ENCODE measurements around the gene NID2.
A peak's percentile ranks its signal among the peaks of the same experiment; 100 is the strongest.

The NID2 gene

DNA sequence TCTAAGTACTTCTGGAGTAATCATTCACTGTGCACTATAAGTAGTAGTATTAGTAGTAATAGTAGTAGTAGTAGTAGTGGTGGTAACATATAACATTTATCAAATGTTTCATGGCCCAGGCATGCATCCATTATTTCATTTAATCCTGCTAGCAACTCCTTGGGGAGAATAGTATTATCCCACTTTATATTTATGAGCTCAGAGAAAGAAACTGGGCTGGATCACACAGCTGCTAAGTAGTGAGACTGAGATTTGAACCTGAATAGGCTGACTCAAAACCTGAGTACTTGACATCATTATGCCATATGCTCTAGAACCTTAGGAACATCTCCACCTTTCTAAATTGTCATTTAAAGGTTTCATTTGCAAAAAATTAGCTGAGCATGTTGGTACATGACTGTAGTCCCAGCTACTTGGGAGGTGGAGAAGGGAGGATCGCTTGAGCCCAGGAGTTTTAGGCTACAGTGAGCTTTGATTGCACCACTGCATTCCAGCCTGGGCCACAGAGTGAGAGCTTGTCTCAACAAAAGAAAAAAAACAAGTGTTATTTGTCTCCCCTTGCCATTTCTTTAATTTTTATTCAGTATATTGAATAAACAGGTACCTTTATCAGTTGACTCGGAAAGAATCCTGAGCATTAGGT, 11.4 kb upstream of the NID2 start:
- no peak for DNase-seq

DNA sequence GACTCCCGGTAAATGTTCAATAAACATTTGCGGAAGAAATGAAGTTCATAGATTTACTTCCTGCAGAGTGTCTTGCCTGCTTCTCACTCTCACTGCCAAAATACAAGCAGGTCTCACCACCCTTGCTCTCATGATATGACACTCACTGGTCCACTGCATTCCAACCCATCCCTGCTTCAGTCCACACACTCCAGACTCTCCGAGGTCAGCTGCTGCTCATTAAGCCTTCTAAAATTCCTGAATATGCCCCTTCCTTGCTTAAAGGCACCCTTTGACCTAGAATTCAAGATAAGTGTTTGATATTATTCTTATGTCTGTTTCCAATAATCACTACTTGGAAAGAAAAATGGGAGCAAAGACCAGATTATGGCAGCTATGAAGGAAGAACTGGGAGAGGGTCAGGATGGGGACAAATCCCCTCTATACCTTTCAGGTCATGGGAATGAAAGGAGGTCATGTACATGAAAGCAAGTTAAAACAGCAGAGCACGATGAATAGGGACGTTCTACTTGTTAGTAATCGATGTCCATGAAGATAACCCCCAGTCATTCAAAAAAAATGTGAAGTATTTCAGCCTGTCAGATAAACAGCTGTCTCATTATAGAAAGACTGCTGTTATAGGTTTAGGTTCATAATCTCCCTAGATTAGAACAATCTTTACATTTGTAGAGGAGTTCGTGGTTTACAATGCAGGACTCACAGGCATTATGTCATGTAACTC, 10.5 kb upstream of the NID2 start:
- no peak for DNase-seq

DNA sequence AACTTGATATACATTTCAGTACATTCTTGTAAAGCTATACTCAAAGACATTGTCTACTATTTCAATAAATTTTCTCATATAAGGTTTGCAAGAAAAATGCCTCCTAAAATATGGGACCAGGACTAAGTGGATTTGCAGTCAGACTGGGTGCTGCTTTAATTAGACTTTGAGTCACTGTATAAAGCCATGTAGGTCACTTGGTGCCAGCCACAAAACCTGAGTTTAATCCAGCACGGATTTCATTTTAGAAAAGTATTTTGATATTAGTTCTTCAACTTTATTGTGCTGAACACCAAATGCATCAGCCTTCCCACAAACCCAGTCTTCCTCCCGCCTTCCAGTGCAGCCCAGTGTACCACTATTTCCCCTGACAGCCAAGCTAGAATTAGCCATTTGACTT, 9.9 kb upstream of the NID2 start:
- no peak for DNase-seq

DNA sequence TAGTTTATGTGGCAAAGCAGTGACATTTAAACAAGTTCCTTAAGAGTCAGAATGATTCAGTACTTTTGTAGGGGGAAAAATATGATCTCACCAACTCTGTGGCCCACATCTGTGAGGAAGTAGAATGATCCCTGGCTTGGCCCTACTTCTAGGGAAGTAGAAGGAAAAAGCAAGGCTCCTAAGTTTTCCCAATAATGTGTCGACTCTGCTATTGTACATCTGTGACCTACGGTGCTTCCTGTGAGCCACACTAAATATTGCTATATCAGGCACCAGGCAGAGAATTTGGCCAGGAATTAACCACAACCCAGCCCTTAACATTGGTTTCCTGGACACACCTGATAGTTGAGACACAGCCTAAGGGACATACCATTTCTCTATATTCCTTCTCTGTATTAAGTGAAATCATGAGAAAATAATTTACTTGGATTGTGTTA, 9.3 kb upstream of the NID2 start:
- no peak for DNase-seq

DNA sequence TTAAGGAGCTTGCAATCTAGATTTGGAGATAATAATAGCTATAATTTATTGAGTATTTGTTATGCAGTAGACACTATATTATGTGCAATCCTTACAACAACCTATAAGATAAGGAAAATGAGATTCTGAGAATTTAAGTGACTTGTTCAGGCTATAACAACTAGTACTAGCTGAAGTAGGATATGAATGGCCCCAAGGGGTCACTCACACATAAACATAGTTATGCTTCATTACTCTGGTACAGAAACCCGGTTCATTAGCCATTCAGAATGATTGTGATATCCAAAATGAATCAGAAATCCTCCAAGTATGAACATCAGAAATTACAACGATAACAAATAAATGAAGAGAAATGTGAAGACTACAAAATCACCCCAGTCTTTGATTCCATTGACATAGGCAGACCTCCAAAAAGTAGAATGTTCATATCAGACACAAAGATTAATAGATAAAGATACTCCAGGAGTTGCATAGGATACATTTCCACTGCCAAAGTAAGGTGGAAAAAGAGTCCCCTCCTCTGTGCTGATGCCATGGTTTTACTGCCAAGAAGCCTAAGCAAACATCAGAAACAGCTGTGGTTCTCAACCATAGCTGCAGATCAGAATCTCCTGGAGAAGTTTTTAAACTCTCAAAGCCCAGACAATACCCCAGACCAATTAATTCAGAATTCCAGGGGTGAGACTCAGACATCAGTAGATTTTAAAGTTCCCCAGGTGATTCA, 8.6 kb upstream of the NID2 start:
- no peak for DNase-seq

DNA sequence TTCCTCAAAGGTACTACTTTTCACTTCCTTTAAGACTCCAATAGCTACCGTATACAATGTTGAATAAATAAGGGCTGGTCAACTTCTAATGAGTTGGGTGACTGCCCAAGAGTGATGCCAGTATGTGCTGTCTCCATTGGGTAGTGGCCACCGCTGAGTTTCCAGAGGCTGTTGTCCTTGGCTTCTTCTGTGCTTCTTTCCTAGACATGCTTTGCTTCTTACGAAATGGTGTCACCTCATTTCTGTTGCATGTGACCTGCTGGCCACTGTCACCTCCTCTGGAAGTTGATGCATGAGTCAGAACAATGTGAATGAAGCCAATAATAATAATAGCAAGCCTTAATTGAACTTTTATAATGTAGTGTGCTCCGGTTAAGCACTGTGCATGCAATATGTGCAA, 7.5 kb upstream of the NID2 start:
- no peak for DNase-seq

DNA sequence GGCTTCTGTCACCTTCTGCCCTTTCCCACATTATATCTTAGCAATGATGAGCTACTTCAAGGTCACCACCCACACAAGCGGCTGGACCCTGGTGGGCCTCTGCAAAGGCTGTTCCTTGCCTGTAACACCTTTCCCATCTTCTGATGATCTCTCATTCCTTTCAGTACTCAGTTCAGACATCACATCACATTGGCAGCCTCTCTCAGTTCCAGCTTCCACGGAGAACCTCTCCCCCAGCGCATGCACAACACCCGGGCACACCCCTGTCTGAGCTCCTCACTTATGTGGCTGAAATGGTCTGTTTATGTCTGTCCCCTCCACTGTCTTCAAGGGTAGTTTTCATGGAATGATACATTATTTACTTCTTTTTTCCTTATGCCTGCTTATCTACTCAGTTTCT, 6.5 kb upstream of the NID2 start:
- DNase-seq: no peak

DNA sequence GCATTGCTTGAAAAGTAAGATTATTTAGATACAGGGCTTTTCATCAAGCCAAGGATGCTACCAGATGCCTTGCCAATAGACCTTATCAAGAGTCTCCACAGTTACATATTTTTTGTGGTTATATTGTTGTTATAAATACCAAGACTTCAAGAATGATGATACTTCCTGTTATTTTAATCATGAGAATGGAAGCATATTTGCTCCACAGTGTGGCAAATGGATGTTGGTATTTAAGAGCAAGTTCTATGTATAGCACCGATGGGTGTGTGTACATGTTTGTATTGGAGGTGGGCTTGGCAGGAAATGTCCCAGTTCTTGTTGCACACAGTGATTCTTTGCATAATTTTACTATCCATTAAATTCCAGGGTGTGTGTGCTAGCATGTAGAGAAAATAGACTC, 4.4 kb upstream of the NID2 start:
- no peak for DNase-seq

DNA sequence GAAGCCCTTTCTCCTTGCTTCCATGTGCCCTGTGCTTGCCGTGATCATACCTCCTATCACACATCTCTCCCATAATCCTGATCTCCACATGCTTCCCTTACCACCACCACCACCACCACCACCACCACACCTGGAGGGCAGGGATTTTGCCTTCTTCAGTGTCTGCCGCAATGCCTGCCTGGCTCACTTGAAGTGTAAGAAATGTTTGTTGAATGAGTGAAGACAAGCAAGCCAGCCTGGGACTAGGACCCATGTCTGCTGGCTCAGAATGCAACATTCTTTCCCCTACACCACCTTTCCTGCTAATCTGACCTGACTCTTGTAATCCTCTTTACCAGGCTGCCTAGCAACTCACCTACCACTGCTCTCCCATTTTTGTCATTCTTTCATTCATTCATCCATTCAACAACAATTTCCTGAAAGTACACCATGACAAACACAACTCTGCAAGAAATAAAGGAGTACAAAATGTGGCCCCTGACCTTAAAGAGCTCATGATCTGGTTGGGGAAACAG, 3.5 kb upstream of the NID2 start:
- no peak for DNase-seq

DNA sequence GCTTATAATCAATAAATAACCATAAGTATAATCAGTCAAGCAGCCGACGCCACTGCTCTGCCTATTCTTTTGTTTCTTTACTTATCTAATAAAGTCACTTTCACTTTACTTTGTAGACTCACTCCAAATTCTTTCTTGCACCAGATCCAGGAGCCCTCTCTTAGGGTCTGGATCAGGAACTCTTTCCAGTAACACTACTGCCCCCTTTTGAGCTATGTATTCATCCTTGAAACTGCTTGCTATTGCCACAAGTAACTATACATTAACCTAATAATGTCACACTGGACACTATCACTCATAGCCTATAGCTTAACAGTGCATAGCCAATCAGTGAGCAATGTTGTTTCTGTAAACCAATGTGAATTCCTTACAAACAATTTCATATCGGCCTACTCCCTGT, 2.8 kb upstream of the NID2 start:
- DNase-seq: no peak

DNA sequence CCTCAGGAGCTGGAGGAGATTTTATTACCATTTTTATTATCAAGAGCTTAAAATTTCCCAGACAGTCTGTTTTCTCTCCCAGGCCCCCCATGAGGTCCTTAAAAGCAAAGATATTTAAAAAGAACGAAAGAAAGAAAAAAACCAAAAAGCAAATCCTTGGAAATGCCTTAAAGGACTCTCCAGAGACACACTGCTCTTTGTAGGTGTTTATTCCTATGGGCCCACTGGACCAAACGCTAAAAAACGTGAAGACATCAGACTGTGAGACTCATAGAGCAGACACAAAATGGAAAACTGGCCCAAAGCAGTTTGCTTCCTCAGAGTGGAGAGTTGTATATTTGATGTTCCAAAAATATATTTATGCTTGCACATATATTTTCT, 1.2 kb upstream of the NID2 start:
- no peak for DNase-seq

DNA sequence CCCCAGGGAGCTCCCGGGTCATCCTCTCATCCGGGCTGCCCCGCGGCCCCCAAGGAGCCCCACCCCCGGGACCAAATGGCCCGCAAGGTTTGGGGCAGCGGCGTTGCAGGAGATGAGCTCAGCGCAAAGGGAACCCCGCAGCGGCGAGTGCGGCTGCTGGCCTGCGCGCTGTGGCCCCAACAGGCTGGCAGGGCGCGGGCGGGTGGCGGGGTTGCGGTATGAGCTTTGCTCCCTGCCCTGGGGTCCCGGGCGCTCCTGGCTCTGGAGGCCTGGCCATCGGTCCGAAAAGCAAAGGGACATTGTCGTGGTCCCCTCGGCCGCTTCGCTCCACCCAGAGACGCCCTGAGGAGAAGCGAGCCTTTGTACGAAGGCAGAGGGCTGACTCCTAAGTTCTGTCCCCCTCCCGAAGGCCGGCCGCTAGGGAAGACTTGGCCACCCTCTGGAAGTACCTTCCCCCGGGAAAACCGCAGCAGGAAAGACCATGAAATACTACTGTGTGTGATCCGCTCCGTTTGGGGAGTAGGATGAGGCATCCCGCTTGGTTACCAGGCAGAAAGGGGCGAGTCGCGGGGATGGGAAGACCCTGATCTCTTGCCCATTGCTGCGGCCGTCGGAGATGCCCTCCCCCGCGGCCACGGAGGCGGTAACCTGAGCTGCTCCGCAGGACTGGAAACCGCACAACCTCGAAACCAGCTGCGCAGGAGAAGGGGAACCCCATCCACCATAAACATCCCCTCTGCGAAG, 620 bp upstream of the NID2 start:
- no peak for DNase-seq

DNA sequence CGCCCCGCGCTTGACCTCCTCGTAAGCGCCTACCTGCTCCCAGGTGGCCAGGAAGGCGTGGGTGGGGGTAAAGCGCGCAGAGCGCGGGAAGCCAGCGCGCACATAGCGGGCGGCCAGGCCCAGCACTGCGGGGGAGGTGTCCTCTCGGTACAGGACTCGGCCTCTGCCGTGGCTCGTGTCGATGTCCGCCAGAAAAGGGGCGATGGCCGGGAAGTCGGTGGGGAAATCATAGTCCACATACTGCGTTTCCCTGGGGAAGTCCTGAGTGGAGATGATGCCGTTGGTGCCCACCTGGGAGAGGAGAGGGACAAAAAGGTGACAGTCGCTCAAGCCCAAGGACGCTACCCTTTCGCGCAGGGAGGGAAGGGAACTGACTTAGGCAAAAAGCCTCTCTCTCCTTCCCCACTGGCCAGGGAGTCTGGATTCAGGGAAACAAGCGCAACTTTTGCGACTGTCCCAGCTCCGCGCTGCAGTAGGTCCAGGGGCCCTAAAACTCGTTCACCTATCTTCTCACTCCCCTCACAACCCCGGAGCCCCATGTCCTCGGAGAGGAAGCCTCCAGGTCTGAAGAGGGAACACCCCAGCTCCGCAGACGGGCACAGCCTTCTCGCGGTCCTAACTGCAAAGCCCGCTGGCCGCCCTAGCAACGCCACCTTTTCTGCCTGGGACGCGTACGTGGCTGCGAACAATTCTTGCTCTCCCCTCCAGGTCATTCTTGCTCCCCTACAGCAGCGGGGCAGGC, 815 bp downstream of the NID2 start:
- DNase-seq: no peak

DNA sequence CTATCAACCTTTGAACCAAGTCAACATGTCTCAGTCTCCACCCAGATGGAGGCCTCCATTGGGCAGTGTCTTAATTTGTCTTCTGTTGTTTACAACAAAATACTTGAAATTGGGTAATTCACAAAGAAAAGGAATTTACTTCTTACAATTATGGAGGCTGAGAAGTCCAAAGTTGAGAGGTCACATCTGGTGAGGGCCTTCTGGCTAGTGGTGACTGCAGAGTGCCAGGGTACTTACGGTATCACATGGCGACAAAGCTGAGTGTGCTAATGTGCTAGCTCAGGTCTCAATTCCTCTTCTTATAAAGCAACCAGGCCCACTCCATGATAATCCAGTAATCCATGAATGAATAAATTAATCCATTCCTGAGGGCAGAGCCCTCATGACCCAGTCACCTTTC, 4.7 kb downstream of the NID2 start:
- no peak for DNase-seq

DNA sequence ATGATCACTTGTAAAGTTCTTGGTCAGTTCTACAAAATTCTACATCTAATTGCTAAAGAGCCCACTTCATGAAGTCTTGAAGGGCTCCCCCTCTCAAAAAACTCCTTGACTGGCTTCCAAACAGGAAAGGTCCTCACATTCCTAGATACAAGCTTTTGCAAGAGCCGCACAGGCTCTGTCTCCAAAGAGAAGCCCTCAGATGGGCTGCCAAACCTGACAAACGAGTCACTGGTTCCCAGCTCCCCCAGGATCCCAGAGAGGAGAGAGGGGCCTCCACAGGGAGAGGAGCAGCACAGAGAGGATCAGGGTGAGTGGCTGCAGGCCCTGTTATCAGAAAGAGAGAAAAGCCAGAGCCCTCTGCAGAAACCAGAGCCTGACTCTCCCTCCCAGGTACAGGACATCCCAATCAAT, 5.8 kb downstream of the NID2 start:
- DNase-seq: no peak

DNA sequence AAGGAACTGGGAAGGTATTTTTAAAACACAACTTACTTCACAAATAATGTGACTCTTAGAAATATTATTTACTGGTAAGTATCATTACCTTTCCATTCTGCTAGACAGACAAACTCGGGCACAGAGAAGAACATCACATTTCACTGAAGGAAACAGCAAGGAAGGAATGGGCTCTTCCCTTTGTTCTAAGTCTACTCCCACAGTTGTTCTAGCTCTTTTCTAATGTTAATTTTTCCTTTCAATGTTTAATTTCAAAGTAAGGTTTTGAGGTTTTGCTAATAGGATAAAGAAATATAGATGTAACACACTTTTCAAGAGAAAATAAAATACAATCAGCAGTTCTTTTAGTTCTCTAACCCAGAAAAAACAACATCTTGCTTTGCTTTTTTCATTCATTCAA, 7.0 kb downstream of the NID2 start:
- DNase-seq: no peak

DNA sequence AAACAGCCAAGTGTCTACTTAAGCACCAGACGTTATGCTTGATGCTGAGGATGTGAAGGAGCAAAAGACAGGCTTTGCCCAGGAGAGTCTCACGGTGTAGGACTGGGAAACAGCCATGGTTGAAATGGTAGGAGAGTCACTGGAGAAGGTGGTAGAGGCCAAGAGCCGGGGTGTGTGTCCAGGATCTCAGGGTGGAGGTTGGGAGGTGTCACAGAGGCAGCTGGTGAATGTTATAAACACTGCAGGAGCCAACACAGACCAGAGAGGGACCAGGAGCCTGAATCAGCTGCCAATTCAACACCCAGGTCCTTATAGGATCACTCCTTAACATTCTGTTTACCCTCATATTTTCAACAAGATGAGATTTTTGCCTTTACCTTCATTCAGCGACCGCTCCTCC, 7.5 kb downstream of the NID2 start:
- DNase-seq: no peak

DNA sequence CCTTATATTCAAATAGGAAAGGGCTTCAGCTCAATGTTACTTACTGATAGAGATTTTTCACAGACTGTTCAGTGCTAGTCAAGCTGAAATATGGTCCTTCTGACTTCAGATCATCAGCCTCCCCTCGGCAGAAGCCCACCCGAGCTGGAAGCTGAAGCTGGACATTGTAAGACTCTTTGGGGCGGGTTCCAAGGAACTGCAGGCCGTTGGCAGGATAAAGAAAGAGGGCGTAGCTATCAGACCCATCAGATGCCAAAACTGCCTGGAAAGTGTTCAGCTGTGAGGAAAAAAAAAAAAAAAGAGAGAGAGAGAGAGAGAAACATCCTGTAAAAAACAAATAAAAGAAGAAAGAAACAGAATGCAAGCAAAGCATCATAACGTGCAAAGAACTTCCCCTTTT, 8.8 kb downstream of the NID2 start:
- DNase-seq: peak; percentile 18

DNA sequence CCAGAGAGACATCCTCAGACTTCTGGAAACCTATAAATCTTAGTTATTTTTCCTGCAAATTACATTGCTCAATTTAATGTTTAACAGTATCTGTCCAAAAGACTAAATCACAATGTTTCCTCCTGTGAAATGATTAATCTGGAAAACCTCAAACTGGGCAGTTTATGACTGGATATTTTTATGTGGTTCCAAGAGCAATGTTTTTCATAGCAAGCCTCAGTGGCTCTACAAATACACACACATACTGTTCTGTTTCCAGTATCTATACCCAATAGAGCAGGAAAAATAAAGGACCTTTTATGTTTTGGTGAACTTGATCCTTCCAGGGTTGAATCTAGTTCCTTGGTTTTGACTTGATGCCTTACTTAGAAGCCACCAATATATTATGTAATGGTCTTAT, 9.2 kb downstream of the NID2 start:
- no peak for DNase-seq

DNA sequence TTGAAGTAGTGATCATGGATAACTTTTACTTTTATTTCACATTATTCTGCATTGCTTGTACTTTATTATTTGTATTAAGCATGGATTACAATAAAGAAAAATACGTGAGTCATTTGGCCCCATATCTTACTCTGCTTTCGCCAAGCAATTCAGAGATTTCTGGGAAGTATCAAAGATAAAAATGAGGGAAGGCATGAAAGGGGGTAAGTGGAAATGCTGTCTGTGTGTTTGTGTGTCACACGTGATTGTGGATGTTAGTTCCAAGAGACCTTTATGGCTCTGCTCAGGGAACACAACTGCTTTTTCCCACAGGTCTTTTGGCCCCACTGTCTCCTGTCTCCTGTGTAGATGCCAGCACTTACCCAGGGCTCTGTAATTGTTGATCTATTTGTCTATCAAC, 10.5 kb downstream of the NID2 start:
- no peak for DNase-seq

DNA sequence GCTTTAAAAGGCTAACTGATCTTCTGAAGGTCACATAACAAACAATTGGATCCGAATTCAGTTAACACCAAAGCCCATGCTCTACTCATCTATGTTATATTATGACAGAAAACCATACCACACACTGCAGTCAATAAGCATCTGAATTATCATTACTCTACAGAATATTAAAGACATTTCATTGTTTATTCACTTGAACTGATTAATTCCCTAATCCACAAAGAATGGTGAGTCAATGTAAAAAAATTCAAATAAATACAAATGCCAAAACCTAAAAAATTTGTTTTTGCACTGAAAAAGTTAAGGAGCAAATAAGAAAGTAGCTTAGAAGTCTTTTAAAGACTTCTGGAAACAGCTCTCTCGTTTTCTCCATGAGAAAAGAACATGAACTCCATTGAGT, 13.7 kb downstream of the NID2 start:
- DNase-seq: no peak

DNA sequence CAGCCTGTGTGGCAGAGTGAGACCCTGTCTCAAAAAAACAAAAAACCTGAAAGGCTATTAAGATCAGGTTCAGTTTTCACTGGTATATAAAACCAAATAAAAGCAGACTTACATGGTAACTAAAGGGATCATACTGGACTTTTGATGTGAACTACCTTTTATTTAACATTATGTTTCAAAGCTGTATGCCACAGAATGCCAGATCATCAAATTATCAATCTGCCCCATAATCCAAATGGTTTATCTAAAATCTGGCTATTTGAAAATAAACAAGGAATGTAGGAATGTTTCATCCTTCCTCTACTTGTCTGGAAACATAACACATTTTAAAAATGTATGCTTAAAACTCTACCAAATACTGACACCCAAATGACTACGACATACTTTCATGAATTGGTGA, 14.2 kb downstream of the NID2 start:
- DNase-seq: no peak

DNA sequence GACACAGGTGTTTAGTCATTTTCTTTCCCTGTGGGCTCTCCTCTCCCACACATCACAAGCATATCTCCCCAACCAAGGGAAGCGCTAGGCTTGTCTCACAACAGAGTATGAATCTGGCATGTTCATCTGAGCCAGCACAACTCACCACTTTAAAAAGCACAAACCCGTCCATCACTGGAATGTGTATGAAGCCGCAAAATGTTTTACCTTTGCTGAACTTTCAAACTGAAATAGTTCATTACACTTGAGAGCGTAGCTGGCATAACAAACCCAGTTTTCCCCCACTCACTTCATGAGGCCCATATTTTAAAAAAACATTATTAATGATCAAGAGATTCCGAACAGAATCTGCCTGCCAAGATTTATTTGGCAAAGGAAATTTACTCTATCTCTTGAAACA, 15.8 kb downstream of the NID2 start:
- no peak for DNase-seq

Measured in NCI-H446 treated with DMSO at 0.1 percent for 48 hours (cell line).